Progenitor cell of endocrine pancreas (in vitro differentiated cells): ENCODE data around the gene ERI2. TPM values are rescaled to one million over a fixed set of nuclear protein-coding genes. Genes with fewer than 3 reads are reported as not detected.
A peak's percentile ranks its signal among the peaks of the same experiment; 100 is the strongest.

Experiments
- DNase-seq: peaks from one replicate; pipeline ENCODE4 v3.0.0; 2021; ENCODE audit warnings: low spot score; ENCODE audit not compliant: unreplicated experiment
- H3K27ac Mint-ChIP-seq: 2 replicates; pipeline ENCODE4 v1.8.0; 2021; ENCODE audit warnings: mild to moderate bottlenecking, moderate library complexity, mixed read lengths
- H3K27me3 Mint-ChIP-seq: 2 replicates; pipeline ENCODE4 v1.8.0; 2021; ENCODE audit warnings: mixed read lengths
- H3K36me3 Mint-ChIP-seq: 2 replicates; pipeline ENCODE4 v1.8.0; 2022; ENCODE audit warnings: mixed read lengths; ENCODE audit not compliant: insufficient read depth
- H3K4me1 Mint-ChIP-seq: 2 replicates; pipeline ENCODE4 v1.8.0; 2021; ENCODE audit warnings: low read depth, mixed read lengths
- H3K4me3 Mint-ChIP-seq: 2 replicates; pipeline ENCODE4 v1.8.0; 2021; ENCODE audit warnings: low read depth, mild to moderate bottlenecking, moderate library complexity, mixed read lengths
- H3K9me3 Mint-ChIP-seq: 2 replicates; pipeline ENCODE4 v1.8.0; 2021; ENCODE audit warnings: low read depth, mixed read lengths
- CTCF ChIP-seq: fragments of 200-600 bp; sonication (generic); IDR thresholded peaks from one replicate; pipeline ENCODE4 v1.5.0; 2021; ENCODE audit warnings: antibody characterized with exemption, mild to moderate bottlenecking; ENCODE audit not compliant: unreplicated experiment
- total RNA-seq: library from RNA; stranded (reverse); gene quantifications from 2 replicates; pipeline ENCODE4 v1.2.1, GENCODE V29; 2021

Gene ERI2
- total RNA-seq, 1 donor from 2014 or later, result 22.3 TPM

DNA sequence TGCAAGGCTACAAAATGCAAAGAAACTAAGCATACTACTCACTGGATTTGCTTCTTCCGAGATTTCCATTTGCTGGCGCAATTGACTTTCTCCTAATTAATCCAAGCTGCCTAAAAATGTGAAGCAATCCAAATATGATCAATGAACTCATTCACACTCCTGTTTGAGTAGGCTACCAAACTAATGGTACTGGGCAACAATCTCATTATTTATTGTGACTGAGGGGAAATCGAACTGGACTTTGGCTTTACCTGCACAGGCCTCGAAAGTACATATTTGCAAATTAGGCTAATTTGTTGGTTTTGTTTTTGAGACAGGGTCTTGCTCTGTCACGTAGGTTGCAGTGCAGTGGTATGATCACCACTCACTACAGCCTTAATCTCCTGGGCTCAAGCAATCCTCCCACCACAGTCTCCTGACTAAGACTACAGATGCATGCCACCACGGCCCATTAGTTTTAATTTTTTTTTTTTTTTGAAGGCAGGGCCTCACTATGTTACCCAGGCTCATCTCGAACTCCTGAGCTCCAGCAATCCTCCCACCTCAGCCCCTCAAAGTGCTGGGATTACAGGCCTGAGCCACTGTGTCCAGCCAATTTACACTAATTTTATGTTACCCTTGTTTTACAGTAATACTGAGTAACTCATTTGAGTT, 2.6 kb downstream of the ERI2 start:
- DNase-seq, result no peak
- no peaks in the 10 kb centered on the region for H3K9me3 Mint-ChIP-seq
- no peaks in the 10 kb centered on the region for H3K27me3 Mint-ChIP-seq
- peaks cover 3% of the 10 kb centered on the region for H3K36me3 Mint-ChIP-seq
- TF ChIP-seq CTCF, result no peak
- peak overlapping the region; percentile 92 for H3K27ac Mint-ChIP-seq
- H3K4me1 Mint-ChIP-seq, result peaks cover 33% of the 10 kb centered on the region
- peak overlapping the region; percentile 54 for H3K4me3 Mint-ChIP-seq

DNA sequence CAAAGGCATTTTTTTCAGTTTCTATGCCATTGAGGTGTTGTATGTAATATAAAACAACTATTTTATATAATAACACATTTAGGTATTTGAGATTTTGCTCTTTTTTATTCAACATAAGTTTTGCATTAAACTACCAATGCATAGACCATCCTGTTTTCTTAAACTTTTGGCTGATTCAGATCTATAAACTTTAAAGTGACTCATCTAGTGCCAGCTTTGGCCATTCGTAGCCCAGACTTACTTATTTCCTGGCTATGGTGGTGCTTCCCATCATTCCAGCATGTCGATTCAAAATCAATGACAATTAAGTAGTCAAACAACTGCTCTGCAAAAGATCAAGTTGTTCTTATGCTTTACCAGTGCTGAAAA, 3.1 kb downstream of the ERI2 start:
- DNase-seq, result no peak
- TF ChIP-seq CTCF, result no peak
- Mint-ChIP-seq H3K36me3 (peaks cover 4% of the 10 kb centered on the region), H3K4me1 (peaks cover 33% of the 10 kb centered on the region), H3K27ac (peak overlapping the region; percentile 92), H3K4me3 (peak overlapping the region; percentile 54), H3K27me3 (no peaks in the 10 kb centered on the region), H3K9me3 (no peaks in the 10 kb centered on the region)

GRCh38 chr16:20801278-20801677, 5.0 kb downstream of the ERI2 start:
- TF ChIP-seq CTCF, result no peak
- DNase-seq, result no peak
- H3K4me1 Mint-ChIP-seq, result peaks cover 28% of the 10 kb centered on the region
- H3K27me3 Mint-ChIP-seq, result no peaks in the 10 kb centered on the region
- H3K9me3 Mint-ChIP-seq, result no peaks in the 10 kb centered on the region
- H3K4me3 Mint-ChIP-seq, result no peak overlapping the region
- peaks cover 12% of the 10 kb centered on the region for H3K36me3 Mint-ChIP-seq
- no peak overlapping the region for H3K27ac Mint-ChIP-seq

DNA sequence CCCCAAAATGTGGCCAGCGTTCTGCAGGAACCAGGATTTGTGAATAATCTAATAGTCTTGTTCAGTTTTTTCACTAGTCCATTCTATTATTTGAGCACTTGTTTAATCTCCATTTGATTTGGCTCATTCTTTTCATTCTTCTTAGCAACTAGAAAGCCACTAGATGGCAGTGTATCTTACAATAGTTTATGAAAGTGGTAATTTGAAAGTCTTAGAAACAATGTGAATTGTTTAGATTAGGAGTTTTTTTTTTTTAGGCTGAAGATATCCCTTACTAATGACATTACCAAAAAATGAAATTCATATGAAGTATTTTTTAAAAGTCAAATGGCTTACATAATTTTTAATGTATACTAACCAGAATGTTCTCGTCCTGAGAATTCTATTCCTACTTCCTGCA, 6.7 kb downstream of the ERI2 start:
- H3K4me3 Mint-ChIP-seq, result no peak overlapping the region
- TF ChIP-seq CTCF, result peak; percentile 62
- no peak for DNase-seq

DNA sequence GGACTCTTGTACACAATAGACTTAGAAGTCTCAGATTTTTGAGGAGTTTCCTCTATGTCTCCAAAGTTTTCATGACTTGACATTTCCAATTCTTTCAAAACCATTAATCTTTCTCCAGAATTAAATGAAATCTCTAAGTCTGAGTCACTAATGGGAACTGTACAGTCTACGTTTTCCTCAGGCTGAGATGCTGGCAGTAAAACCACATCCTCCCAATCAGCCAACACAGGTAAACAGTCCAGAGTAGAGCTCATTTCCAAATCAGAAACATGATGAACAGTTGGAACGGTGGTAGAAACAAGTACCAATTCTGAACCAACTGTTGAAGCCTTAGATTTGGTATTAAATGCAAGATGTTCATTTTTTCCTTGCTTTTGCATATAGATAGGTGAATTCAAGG, 7.9 kb downstream of the ERI2 start:
- no peak for DNase-seq
- Mint-ChIP-seq H3K27ac (no peak overlapping the region), H3K9me3 (no peaks in the 10 kb centered on the region), H3K4me1 (peaks cover 11% of the 10 kb centered on the region), H3K27me3 (no peaks in the 10 kb centered on the region), H3K4me3 (no peak overlapping the region), H3K36me3 (peaks cover 15% of the 10 kb centered on the region)
- TF ChIP-seq CTCF, result no peak

More for the DNA sequence above, 6.7 kb downstream of the ERI2 start:
- H3K27me3 Mint-ChIP-seq, result no peaks in the 10 kb centered on the region
- peaks cover 21% of the 10 kb centered on the region for H3K4me1 Mint-ChIP-seq
- no peak overlapping the region for H3K27ac Mint-ChIP-seq
- peaks cover 14% of the 10 kb centered on the region for H3K36me3 Mint-ChIP-seq
- H3K9me3 Mint-ChIP-seq, result no peaks in the 10 kb centered on the region
